Hindlimb muscle (tissue), 1 donor: ENCODE data around the gene PRODH2. TPM values are rescaled to one million over a fixed set of nuclear protein-coding genes. Genes with fewer than 3 reads are reported as not detected.
"Not testable (repeated sequence)": the region's sequence is repeated elsewhere in the genome, so short reads cannot be mapped to it uniquely, and the experiment has no call there.

ENCODE experiments used
- DNase-seq: peaks from one replicate; pipeline ENCODE4 v3.0.0-alpha.2; 2013
- polyA plus RNA-seq: library from polyadenylated mRNA; unstranded; fragments of 120-200 nt; gene quantifications from one replicate; pipeline ENCODE4 v1.2.1, GENCODE V29; 2013; ENCODE audit not compliant: insufficient read length

The PRODH2 gene
- polyA plus RNA-seq, 1 donor = 0.12 TPM

- no peak for DNase-seq
Measured at GRCh38 chr19:35796645-35797542, 15.8 kb downstream of the PRODH2 start.

- DNase-seq = not testable (repeated sequence)
Measured at GRCh38 chr19:35795564-35795963, 17.1 kb downstream of the PRODH2 start.

- DNase-seq = no peak
Measured at GRCh38 chr19:35793381-35794165, 19.1 kb downstream of the PRODH2 start.

GRCh38 chr19:35792888-35793287 lies 19.8 kb downstream of the PRODH2 start:
- DNase-seq = no peak

- no peak for DNase-seq
Measured at GRCh38 chr19:35792312-35792711, 20.3 kb downstream of the PRODH2 start.

GRCh38 chr19:35791814-35792279 lies 20.8 kb downstream of the PRODH2 start:
- DNase-seq = no peak

- no peak for DNase-seq
Measured at GRCh38 chr19:35790981-35791813, 21.4 kb downstream of the PRODH2 start.

GRCh38 chr19:35789978-35790944 lies 22.4 kb downstream of the PRODH2 start:
- DNase-seq = no peak

GRCh38 chr19:35789195-35789977 lies 23.3 kb downstream of the PRODH2 start:
- DNase-seq = no peak

GRCh38 chr19:35788205-35788960 lies 24.3 kb downstream of the PRODH2 start:
- DNase-seq = no peak

GRCh38 chr19:35787227-35787799 lies 25.3 kb downstream of the PRODH2 start:
- no peak for DNase-seq

- no peak for DNase-seq
Measured at GRCh38 chr19:35786299-35787160, 26.1 kb downstream of the PRODH2 start.

GRCh38 chr19:35785339-35785627 lies 27.4 kb downstream of the PRODH2 start:
- no peak for DNase-seq

- DNase-seq = no peak
Measured at GRCh38 chr19:35784503-35785338, 27.9 kb downstream of the PRODH2 start.

GRCh38 chr19:35783469-35784434 lies 28.9 kb downstream of the PRODH2 start:
- no peak for DNase-seq

GRCh38 chr19:35782589-35782988 lies 30.1 kb downstream of the PRODH2 start:
- DNase-seq = no peak
